DMS114 treated with DMSO at 0.1 percent for 48 hours (cell line): Measurements from ENCODE around the gene ATP9B.
"Not testable (repeated sequence)": the region's sequence is repeated elsewhere in the genome, so short reads cannot be mapped to it uniquely, and the experiment has no call there.

ENCODE experiments used
- DNase-seq: peaks from one replicate; lab custom pipeline; 2025; ENCODE audit not compliant: unreplicated experiment; lab: John Stamatoyannopoulos, UW

ATP9B gene

GRCh38 chr18:79322441-79322840, 253.2 kb downstream of the ATP9B start:
- no peak for DNase-seq

- DNase-seq, result no peak
Observed at GRCh38 chr18:79323471-79323870, 254.3 kb downstream of the ATP9B start.

- no peak for DNase-seq
Observed at GRCh38 chr18:79326413-79327198, 257.4 kb downstream of the ATP9B start.

GRCh38 chr18:79327199-79327721, 258.1 kb downstream of the ATP9B start:
- DNase-seq, result no peak

GRCh38 chr18:79327915-79328314, 258.7 kb downstream of the ATP9B start:
- not testable (repeated sequence) for DNase-seq

GRCh38 chr18:79328887-79329286, 259.7 kb downstream of the ATP9B start:
- DNase-seq, result no peak

- no peak for DNase-seq
Observed at GRCh38 chr18:79329786-79330185, 260.6 kb downstream of the ATP9B start.

GRCh38 chr18:79332646-79333045, 263.5 kb downstream of the ATP9B start:
- DNase-seq, result no peak

GRCh38 chr18:79333046-79333445, 263.9 kb downstream of the ATP9B start:
- no peak for DNase-seq

- no peak for DNase-seq
Observed at GRCh38 chr18:79334496-79335233, 265.5 kb downstream of the ATP9B start.

GRCh38 chr18:79335833-79336360, 266.7 kb downstream of the ATP9B start:
- no peak for DNase-seq

- no peak for DNase-seq
Observed at GRCh38 chr18:79336556-79337142, 267.5 kb downstream of the ATP9B start.

- DNase-seq, result no peak
Observed at GRCh38 chr18:79337184-79337583, 268.0 kb downstream of the ATP9B start.

GRCh38 chr18:79337620-79338019, 268.4 kb downstream of the ATP9B start:
- DNase-seq, result no peak

- DNase-seq, result no peak
Observed at GRCh38 chr18:79339094-79339908, 270.1 kb downstream of the ATP9B start.

GRCh38 chr18:79343567-79344207, 274.5 kb downstream of the ATP9B start:
- DNase-seq, result no peak

- no peak for DNase-seq
Observed at GRCh38 chr18:79344208-79344581, 275.0 kb downstream of the ATP9B start.

GRCh38 chr18:79345366-79345765, 276.2 kb downstream of the ATP9B start:
- DNase-seq, result no peak

- DNase-seq, result no peak
Observed at GRCh38 chr18:79345981-79346380, 276.8 kb downstream of the ATP9B start.

- no peak for DNase-seq
Observed at GRCh38 chr18:79348066-79348465, 278.9 kb downstream of the ATP9B start.
